ENCODE results near the gene CDC37. TPM values are rescaled to one million over a fixed set of nuclear protein-coding genes. Genes with fewer than 3 reads are reported as not detected.

Gene CDC37
- total and polyA plus RNA-seq, 2 of the 4 experiments (the other 2 are of a cell fraction): 209 to 650 TPM

- POLR2A ChIA-PET (ENCODE audit: unreplicated experiment): no interaction called here
- DNase-seq: no peak
- H2BK20ac ChIP-seq (ENCODE audit: low read depth, low read length): no peak overlapping the region
These were observed 50.3 kb downstream of the CDC37 start for GRCh38 chr19:10352764-10353671.

More at GRCh38 chr19:10352764-10353671, 50.3 kb downstream of the CDC37 start:
- no peaks in the 10 kb centered on the region for H3K4me1 ChIP-seq (ENCODE audit: control insufficient read depth, insufficient read depth, low read length)
- H3K9me3 ChIP-seq (ENCODE audit: control insufficient read depth, insufficient read depth, low read length): no peaks in the 10 kb centered on the region
- dilution Hi-C loops (cut with HindIII; ENCODE audit: low sequenced_read_pairs, unreplicated experiment) (no loop called here), intact Hi-C loops (cut with micrococcal nuclease) (no loop called here), in situ Hi-C loops (cut with MboI; ENCODE audit: low sequenced_read_pairs) (no loop called here)
- 73% methylated on average over 34 of the region's 63 CpGs; no CpG with 5 or more reads in 1 of the 2 experiments for WGBS, 2 experiments (ENCODE audit: extremely low coverage in 2 of 2, insufficient read length in 1 of 2)
- no peak overlapping the region for H3K23ac ChIP-seq (ENCODE audit: low read depth, low read length)
- no peaks in the 10 kb centered on the region for H3K9me1 ChIP-seq (ENCODE audit: insufficient read depth, low read length)
- no peak overlapping the region for H3K18ac ChIP-seq (ENCODE audit: low read depth, low read length)
- H3K79me1 ChIP-seq (ENCODE audit: low read depth in 1 of 2, low read length in 2 of 2): no peaks in the 10 kb centered on the region
- no peak overlapping the region for H3K9ac ChIP-seq (ENCODE audit: low read depth, low read length)
- no peak overlapping the region for H3K4me2 ChIP-seq (ENCODE audit: low read depth, low read length)
- H4K5ac ChIP-seq (ENCODE audit: low read depth, low read length): no peak overlapping the region
- BruUV-seq (replicated peaks): no TSS peak
- no peak overlapping the region for H4K91ac ChIP-seq (ENCODE audit: insufficient read depth, low read depth, low read length)
- H2AFZ ChIP-seq (replicated peaks; ENCODE audit: low read length, poor library complexity): peak overlapping the region; percentile 51
- H2AK9ac ChIP-seq (replicated peaks; ENCODE audit: low read depth, low read length, poor library complexity): peak overlapping the region; percentile 78
- H3K27me3 ChIP-seq (ENCODE audit: control insufficient read depth, insufficient read depth, low read length): no peaks in the 10 kb centered on the region
- no peak overlapping the region for H3K4me3 ChIP-seq (ENCODE audit: insufficient read depth, low read depth, low read length)
- no peak overlapping the region for H3K56ac ChIP-seq (ENCODE audit: extremely low read depth, insufficient read depth, low read length)
- no peak overlapping the region for H2BK5ac ChIP-seq (ENCODE audit: low read depth, low read length, poor library complexity, severe bottlenecking)
- ATAC-seq (ENCODE audit: low read depth): no peak
- no peaks in the 10 kb centered on the region for H4K20me1 ChIP-seq (ENCODE audit: insufficient read depth, low read length)
- H4K8ac ChIP-seq (ENCODE audit: low read depth in 2 of 2, low read length in 2 of 2): no peak overlapping the region
- H2BK15ac ChIP-seq (ENCODE audit: low read depth, low read length): no peak overlapping the region
- H3K14ac ChIP-seq (replicated peaks; ENCODE audit: low read depth, low read length): no peak overlapping the region
- no peak overlapping the region for H2AK5ac ChIP-seq (ENCODE audit: low read depth, low read length)
- TF ChIP-seq MXI1 (IDR thresholded peaks at IDR 0.05; ENCODE audit: borderline replicate concordance, low read depth, low read length): no peak
- no peak for TF ChIP-seq RAD21 (IDR thresholded peaks at IDR 0.05; ENCODE audit: low read length)
- no peak for TF ChIP-seq RFX5 (IDR thresholded peaks at IDR 0.05; ENCODE audit: low read depth, low read length)
- TF ChIP-seq POLR2A (IDR thresholded peaks at IDR 0.05; ENCODE audit: low read depth, low read length): no peak
- no peak for TF ChIP-seq CTCF (conservative IDR thresholded peaks at IDR 0.05; ENCODE audit: low read depth, low read length)
- TF ChIP-seq SMC3 (IDR thresholded peaks at IDR 0.05; ENCODE audit: low read depth, low read length): no peak
- no peak for TF ChIP-seq CHD1 (IDR thresholded peaks at IDR 0.05; ENCODE audit: low read depth, low read length)
- TF ChIP-seq RCOR1 (IDR thresholded peaks at IDR 0.05; ENCODE audit: insufficient replicate concordance, low read length): no peak
- no peak for TF ChIP-seq USF2 (IDR thresholded peaks at IDR 0.05; ENCODE audit: low read depth, low read length)
- TF ChIP-seq MAZ (IDR thresholded peaks at IDR 0.05; ENCODE audit: borderline replicate concordance, low read depth, low read length): no peak
- CTCF ChIA-PET: no interaction called here
- peaks cover 49% of the 10 kb centered on the region for H3K36me3 ChIP-seq (ENCODE audit: control insufficient read depth, insufficient read depth, low read length)
- H2BK120ac ChIP-seq (ENCODE audit: low read depth, low read length): no peak overlapping the region
- H3K4ac ChIP-seq (ENCODE audit: low read depth, low read length): no peak overlapping the region
- no peak overlapping the region for H3K27ac ChIP-seq (ENCODE audit: insufficient read depth, low read length)

All from IMR-90 (cell line).